NCI-H774 (cell line): ENCODE results near the gene ADAM12.

ENCODE experiments used
- DNase-seq: peaks from one replicate; lab custom pipeline; 2025; lab: John Stamatoyannopoulos, UW

The ADAM12 gene

GRCh38 chr10:126014309-126014708, 374.0 kb downstream of the ADAM12 start:
- no peak for DNase-seq

GRCh38 chr10:126013489-126014281, 374.6 kb downstream of the ADAM12 start:
- peak; percentile 38 for DNase-seq

GRCh38 chr10:126012485-126012884, 375.8 kb downstream of the ADAM12 start:
- DNase-seq, result no peak

GRCh38 chr10:126011995-126012394, 376.3 kb downstream of the ADAM12 start:
- no peak for DNase-seq

GRCh38 chr10:126009650-126010049, 378.6 kb downstream of the ADAM12 start:
- no peak for DNase-seq

GRCh38 chr10:126006906-126007305, 381.4 kb downstream of the ADAM12 start:
- DNase-seq, result no peak

GRCh38 chr10:126006264-126006663, 382.0 kb downstream of the ADAM12 start:
- no peak for DNase-seq

- no peak for DNase-seq
Observed at GRCh38 chr10:126004752-126005151, 383.5 kb downstream of the ADAM12 start.

- DNase-seq, result no peak
Observed at GRCh38 chr10:126001576-126001975, 386.7 kb downstream of the ADAM12 start.

- no peak for DNase-seq
Observed at GRCh38 chr10:125999694-126000093, 388.6 kb downstream of the ADAM12 start.

- DNase-seq, result no peak
Observed at GRCh38 chr10:125997586-125997985, 390.7 kb downstream of the ADAM12 start.

GRCh38 chr10:125995726-125996304, 392.5 kb downstream of the ADAM12 start:
- DNase-seq, result no peak

GRCh38 chr10:125994601-125995000, 393.7 kb downstream of the ADAM12 start:
- DNase-seq, result no peak

- DNase-seq, result no peak
Observed at GRCh38 chr10:125992254-125992653, 396.0 kb downstream of the ADAM12 start.

GRCh38 chr10:125991392-125991791, 396.9 kb downstream of the ADAM12 start:
- no peak for DNase-seq

- DNase-seq, result no peak
Observed at GRCh38 chr10:125990974-125991373, 397.3 kb downstream of the ADAM12 start.

GRCh38 chr10:125989791-125990190, 398.5 kb downstream of the ADAM12 start:
- no peak for DNase-seq

- no peak for DNase-seq
Observed at GRCh38 chr10:125985557-125986240, 402.6 kb downstream of the ADAM12 start.

GRCh38 chr10:125984865-125985495, 403.3 kb downstream of the ADAM12 start:
- DNase-seq, result no peak

GRCh38 chr10:125984346-125984745, 403.9 kb downstream of the ADAM12 start:
- DNase-seq, result no peak

- no peak for DNase-seq
Observed at GRCh38 chr10:125983656-125984055, 404.6 kb downstream of the ADAM12 start.

- no peak for DNase-seq
Observed at GRCh38 chr10:125983161-125983560, 405.1 kb downstream of the ADAM12 start.
